ENCODE data around the gene OTOG.

Gene OTOG, protein sequence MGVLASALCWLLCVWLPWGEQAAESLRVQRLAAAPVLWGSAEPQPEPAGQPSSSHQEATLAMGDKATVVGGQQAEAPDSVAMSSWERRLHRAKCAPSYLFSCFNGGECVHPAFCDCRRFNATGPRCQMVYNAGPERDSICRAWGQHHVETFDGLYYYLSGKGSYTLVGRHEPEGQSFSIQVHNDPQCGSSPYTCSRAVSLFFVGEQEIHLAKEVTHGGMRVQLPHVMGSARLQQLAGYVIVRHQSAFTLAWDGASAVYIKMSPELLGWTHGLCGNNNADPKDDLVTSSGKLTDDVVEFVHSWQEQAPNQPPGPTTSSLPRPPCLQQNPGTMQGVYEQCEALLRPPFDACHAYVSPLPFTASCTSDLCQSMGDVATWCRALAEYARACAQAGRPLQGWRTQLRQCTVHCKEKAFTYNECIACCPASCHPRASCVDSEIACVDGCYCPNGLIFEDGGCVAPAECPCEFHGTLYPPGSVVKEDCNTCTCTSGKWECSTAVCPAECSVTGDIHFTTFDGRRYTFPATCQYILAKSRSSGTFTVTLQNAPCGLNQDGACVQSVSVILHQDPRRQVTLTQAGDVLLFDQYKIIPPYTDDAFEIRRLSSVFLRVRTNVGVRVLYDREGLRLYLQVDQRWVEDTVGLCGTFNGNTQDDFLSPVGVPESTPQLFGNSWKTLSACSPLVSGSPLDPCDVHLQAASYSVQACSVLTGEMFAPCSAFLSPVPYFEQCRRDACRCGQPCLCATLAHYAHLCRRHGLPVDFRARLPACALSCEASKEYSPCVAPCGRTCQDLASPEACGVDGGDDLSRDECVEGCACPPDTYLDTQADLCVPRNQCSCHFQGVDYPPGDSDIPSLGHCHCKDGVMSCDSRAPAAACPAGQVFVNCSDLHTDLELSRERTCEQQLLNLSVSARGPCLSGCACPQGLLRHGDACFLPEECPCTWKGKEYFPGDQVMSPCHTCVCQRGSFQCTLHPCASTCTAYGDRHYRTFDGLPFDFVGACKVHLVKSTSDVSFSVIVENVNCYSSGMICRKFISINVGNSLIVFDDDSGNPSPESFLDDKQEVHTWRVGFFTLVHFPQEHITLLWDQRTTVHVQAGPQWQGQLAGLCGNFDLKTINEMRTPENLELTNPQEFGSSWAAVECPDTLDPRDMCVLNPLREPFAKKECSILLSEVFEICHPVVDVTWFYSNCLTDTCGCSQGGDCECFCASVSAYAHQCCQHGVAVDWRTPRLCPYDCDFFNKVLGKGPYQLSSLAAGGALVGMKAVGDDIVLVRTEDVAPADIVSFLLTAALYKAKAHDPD (N-terminal part only)

DNA sequence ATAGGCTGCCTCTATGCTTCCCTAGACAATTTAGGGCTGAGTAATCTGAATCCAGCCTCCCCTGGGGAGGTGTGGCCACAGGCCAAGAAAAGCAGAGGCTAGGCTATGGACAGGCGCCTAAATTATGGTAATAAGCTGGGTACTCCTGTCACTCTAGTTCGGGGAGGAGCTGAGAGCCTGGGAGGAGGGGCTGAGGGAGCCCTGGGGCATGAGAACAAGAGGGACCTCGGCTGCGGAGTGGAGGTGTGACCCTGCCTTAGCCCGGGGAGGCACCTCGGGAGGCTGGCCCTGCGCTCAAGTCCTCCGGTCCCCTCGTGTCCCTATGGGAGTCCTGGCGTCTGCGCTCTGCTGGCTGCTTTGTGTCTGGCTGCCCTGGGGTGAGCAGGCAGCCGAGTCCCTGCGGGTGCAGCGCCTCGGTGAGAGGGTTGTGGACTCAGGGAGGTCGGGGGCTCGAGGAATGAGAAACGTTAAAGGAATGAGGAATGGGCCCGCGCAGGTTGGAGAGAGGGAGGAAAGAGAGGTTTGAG, at the start of gene OTOG:
OTOG (plus strand) TSS at position 209 of the 527 bp plus-strand sequence; CDS start at position 323, 114 bp downstream.
- DNase-seq (ENCODE audit: low read depth), result no peak

DNA sequence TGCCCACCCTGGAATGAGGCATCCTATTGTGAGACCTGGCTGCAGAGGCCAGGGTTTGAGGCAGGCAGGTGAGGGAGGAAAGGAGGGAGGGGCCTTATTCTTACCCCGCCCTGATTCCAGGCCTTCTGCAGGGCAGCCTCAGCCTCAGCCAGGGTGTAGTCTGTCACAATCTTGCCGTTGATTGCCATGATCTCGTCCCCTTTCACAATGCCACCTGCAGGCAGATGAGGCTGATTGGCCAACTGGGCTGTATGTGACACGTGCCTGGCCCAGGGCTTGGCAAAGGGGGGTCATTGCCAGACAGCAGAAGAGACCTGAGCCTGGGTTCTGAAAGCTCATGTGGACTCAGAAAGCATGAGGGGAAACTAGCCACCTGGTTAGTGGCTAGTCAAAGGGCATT, 49.0 kb upstream of the OTOG start:
- no peak for DNase-seq (ENCODE audit: low read depth)

DNA sequence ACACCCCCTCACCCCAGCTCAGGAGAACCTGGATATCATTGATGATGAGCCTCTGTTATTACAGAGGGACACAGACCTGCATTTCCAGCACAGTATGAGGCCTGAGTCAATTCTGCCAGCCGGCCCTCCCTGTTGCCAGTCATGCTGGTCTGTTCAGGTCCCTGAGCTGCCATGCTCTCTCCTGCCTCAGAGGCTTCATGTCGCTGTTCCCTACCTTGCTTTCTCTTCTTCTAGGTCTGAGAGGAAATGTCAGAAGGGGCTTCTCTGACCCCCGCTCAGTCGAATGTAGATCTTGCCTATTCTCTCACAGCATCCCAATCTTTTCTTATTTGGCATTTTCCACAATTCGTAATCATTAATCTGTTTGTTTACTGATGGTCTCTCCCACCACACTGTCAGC, 48.6 kb upstream of the OTOG start:
- DNase-seq (ENCODE audit: low read depth), result no peak

DNA sequence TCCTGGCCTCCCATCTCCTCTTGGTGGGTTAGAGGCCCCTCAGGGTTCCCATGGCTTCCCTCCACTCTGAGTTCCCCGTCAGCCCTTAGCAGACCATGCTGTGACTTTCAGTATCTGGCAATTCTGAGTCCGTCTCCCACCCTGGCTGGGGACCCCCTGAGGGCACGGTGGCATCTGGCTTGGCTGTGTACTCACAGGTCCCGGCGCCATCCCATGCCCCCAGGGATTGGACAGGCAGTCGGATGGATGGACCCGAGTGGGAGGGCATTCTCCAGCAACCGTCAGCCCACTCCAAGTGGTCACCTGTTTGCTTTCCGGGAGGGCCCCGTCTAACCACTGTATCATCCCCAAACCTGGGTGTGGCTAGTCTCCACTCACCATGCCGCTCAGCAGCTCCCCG, 46.4 kb upstream of the OTOG start:
- no peak for DNase-seq (ENCODE audit: low read depth)

DNA sequence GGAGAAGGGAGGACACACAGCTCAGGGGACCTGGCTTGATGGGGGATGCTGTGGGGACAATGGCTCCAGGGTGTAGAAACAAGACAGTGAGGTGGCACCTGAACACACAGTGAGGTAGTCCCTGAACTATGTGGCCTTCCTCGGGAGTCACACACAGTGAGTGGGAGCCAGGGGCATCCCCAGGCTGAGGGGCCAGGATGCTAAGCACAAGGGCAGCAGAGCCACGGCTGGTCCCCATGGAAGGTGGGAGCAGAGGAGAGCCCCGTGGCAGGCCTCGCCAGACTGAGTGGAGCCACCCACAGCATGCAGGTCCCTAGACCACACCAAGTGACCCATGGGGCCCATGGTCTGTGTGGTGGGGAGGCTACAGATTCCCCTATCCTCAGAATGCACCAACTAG, 44.4 kb upstream of the OTOG start:
- no peak for DNase-seq (ENCODE audit: low read depth)

DNA sequence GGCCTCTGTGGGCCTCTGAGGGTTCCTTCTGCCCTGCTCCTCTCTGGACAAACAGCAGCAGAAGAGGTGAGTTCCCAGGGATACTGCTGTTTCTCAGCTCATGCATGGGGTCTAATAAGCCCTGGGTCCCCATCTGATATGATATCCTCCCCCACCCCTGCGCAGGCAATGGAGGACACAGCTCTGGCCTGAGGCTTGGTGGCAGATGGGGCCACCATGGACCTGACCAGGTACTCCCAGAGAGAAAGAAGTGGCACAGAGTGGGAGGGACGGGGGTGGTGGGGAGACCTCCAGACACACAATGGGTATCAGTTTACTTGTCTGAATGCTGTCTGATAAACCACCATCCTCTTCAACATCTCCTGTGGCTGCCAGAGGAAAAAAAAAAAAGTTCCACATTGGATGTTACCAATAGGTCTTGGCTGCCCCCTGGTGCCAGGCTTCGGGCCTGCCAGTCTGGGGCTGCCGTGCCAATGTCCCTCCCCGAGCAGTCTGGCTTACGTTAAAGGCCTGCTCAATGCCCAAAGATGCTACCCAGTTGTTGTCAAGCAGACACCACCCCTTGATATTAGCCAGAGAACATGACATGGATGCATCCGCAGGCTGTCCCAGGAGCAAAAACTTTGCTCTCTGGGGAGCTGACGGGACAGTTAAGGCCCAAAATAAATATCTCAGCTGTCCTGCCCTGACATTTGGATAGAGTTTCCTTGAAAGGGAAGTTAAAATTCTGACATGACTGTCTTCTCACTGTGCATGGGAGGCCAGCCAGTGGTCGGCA, 42.5 kb upstream of the OTOG start:
- DNase-seq (ENCODE audit: low read depth), result peak; percentile 70

DNA sequence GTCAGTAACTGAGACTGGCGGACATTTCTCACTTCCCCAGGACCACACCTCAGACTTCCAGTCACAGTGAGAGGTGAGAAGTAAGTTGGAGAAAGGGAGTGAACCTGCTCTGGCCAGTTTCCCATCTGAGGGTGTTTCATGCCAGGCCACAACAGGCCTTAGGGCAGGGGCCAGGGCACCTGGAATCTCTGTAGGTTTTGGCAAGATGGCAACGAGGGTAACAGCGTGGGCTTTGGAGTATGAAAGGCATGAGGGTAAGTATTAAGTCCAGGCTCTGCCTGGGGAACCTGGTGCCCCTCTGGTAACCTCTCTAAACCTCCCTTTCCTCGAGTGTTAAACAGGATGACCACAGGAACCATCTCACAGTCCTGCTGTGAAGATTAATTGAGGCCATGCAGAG, 41.9 kb upstream of the OTOG start:
- DNase-seq (ENCODE audit: low read depth), result no peak

DNA sequence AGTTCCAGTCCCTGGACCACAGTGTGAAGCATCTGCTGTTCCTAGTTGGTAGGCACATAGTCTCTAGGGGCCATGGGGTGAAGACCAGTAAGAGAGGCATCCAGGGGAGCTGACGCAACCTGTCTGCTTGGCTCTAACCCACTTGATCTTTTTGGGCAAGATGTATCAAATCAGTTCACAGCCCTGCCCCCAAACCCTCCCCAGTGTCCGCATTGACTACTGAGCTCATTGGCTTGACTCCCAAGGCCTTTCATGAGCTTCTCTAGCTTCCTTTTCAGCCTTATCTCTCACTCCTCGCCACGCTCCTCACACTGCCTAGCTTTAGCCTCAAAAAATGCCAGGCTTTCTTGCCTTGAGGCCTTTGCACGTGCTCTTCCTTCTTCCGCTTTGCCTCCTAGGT, 40.7 kb upstream of the OTOG start:
- no peak for DNase-seq (ENCODE audit: low read depth)

DNA sequence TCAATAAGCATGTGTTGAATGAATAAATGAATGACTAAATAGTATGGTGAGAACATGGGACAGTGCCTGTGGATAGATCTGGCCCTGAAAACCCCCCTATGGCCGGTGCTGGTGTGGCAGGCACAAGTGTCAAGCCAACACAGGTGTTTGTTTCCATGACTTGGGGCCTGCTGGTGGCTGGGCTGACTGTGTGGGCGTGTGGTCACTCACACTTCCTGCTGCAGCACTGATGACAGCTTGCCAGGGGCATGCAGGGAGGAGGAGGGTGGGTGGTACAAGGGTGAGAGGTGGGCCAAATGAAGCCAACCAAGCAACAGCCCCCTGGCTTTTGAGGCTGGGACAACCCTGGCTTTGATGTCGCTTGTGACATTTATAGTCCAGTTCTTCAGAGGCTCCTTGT, 40.1 kb upstream of the OTOG start:
- DNase-seq (ENCODE audit: low read depth), result no peak

DNA sequence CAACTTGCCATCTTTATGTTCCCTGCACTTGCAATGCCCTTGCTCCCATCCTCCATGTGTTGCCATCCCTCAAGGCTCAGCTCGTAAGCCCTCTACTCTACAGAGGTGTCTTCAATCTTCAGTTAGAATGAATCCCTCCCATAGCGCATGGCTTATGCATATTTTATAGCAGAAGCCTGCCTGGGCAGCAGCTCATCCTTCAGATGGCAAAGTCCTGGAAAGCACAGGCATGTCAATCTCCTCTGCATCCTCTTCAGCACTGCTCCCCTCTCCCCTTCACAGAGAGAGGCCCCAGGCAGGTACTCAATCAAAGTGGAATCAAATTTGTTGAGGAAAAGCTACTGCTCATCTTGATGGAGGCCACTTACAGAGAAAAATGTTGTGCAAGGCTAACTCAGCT, 39.3 kb upstream of the OTOG start:
- no peak for DNase-seq (ENCODE audit: low read depth)

DNA sequence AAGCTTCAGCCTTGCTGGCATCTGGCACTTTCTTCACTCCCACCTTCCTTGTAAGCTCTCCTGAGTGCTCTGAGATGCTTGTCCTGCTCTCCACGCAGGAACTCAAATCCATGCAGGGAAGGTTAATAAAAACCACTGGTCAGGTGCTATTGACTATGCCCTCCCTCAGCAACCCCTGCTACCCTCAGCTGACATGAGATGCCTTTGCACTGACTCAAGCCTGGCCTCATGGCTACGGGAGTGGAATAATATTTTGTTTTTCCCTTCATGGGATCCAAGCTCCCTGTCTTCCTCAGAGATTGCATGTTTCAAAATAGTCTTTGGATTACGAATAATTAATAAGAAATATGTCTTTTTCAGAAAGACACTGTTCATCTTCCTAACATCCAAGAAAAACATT, 38.8 kb upstream of the OTOG start:
- DNase-seq (ENCODE audit: low read depth), result no peak

DNA sequence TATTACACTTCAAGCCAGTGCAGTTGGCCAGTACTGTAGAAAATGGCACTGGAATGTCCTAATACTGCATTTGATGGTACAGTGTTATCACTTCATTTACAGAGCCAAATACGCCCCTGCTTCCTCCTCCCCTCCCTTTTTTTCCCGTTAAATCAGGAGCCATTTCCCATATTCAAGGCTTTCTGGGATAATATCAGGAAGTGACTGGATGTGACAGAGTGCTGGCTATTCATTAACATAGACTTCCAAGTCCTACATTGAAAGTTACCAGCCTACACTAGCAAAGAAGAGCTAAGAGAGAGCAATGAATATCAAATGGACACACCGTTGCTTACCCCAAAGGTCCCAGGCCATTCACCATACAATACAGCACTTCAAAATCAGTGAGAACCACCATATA, 38.3 kb upstream of the OTOG start:
- no peak for DNase-seq (ENCODE audit: low read depth)

DNA sequence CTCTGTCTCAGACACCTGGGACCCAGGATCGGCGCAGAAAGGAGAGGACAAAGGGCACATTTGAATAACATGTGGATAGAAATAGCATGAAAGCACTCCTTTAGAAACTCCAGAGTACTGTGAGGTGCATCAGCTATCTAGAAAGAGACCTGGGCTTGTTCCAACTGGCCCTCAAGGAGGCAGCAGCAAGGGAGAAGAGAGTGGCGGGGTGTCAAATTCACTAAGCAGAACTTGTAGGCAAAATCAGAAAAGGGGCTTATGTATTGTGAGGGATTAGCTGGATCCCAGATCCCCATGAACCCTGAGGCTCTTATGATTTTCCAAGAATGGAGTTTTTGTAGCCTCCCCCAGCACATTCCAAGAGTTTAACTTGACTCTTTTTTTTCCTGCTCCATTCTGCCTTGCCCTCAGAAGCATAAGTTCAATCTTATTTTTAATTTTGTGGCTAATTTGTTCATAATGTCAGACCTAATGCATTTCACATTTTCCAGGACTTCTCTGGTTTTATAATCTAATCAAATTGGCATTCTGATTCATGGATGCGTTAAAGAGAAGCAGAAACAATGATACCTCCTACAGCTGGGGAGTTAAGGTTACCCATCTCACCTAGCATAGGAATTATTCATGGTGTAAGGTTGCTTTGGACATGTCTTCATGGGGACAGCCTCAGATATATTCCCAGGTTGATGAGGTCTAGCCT, 36.4 kb upstream of the OTOG start:
- no peak for DNase-seq (ENCODE audit: low read depth)

DNA sequence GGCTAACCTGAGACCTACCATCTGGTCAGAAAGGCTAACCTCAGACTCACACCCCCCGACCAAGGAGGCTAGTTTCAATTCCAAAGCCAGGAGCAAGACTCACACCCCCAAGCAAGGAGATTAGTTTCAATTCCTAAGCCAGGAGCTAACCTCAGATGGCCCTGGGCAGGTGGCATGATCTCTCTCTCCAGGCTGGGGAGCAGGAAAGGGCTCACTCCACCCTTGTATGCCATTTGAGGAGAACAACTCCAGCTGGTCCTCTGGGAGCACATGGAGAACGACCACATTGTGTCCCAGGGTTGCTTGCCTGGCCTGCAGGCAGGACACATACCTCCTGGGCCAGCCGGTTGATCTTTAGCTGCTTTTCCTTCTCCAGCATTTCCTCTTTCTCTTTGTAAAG, 35.5 kb upstream of the OTOG start:
- no peak for DNase-seq (ENCODE audit: low read depth)

DNA sequence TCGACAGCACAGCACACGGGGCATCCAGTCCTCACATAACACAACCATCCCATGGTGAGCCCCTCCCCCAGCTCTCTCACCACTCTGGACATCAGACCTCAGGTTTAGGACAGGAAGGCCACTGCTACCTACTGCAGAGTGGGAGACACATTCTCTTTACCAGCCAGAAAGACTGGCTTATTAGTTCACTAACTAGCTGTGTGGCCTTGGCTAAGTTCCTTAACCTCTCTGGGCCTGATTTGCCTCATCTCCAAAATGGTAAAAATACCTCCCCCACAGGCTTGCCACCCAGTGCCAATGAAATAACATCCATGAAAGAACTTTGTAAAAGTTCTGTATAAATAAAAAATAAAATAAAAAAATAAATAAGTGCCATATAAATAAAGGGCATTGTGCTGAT, 35.0 kb upstream of the OTOG start:
- no peak for DNase-seq (ENCODE audit: low read depth)

DNA sequence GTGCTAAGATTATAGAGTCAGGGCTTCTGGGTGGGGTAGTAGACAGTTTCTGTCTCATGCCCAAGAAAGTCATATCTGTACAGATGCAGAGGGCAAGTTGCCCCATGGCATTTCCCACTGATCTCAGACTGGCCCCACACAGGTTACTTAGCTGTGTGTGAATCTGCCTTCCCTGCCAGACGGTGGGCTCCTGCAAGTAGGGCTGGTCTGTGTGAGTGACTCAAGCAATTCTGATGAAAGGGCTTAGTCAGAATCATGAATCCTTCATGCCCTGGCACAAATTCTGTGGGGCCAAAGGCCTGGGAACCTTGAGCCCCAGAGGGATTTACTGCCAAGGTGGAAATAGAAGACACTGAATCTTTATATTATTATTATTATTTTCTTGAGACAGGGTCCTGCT, 33.2 kb upstream of the OTOG start:
- no peak for DNase-seq (ENCODE audit: low read depth)

DNA sequence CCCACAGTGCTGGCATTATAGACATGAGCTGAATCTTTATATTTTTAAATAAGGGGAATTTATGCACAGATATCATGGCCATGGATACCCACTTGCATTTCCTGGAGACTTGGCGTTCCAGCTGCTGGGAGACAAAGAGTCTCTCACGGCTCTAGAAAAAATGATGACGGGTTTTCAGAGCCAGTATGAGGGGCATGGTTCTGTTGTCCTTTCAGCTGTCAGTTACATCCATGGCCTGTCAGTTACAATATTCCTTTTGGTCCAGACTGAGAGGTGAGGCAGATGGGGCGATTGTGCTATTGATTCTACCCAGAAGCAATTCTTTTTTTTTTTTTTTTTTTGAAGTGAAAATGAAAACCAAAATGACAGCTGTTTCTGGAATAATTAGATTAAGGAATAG, 32.6 kb upstream of the OTOG start:
- DNase-seq (ENCODE audit: low read depth), result no peak

DNA sequence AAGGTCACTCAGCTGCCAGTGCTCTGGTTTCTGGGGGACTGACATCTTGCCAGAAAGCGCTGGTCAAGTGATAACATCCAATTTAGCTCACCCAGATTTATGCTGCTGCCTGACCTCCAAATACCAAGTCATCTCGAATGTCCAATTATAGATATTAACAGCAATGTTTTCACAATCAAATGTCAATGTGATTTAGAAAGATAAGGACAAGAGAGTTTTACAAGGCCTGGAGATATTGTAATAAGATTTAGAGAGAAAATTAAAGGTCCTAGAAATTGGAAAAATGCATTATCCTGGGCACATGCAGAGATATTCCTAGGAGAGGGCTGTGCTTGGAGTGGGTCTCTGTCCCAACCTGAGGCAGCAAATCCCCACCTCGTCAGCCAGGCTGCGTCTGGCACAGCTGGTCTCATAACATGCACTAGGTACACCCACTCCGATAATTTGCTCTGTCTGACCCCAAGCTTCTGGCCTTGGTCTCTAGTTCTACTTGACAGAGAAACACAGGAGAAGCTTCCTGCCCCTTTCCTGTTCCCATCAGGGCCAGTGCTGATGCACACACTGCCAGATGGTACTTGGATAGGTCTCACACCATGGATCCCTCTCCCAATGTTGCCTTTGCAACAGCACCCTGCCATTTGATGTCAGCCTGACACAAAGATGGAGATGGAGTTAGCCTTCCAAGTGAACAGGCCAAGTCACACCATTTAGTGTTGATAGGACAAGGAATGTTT, 31.4 kb upstream of the OTOG start:
- DNase-seq (ENCODE audit: low read depth), result no peak

DNA sequence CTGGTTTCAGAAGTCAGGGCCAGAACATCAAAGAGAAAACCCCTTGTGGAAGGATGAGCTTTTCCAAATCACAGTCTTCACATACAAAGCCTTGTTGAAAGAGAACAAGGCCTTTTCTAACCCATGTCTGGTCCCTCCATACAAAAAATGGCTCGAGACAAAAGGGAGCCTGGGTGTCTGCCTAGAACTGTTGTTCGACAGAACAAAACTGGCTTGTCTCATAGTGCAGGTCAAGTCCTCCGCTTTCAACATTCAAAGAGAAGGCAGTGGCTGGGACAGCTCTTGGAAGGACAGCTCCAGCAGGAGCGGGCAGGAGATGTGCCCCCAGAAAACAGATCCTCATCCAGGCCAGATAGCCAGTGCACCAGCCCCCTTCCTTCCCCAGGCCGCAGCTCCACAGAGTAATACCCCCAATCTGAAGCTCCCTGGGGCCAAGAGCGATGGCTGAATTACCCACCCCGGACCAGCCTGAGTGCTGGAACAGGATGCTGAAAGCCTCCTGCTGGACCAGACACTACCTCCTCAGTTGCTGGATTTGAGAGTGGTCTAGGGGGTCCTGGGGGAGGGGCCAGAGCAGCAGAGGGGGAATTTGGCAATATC, 30.4 kb upstream of the OTOG start:
- no peak for DNase-seq (ENCODE audit: low read depth)

DNA sequence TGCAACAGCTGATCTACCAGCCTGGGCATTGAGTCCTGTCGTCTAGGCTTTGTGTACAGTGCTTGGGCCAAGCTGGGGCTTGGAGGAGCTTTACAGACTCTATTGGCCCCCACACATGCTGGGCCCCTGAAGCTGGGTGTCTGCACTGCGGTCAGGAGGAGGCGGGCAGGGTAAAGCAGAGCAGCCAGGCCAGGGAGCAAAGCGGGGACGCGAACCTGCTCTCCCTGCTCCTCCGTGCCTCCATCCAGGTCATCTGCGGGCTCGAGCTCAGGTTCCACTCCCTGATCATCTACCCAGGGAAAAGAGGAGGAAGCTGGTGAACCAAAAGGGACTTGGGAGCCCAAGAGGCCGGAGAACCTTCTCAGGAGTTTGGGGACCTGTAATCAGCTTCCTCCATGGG, 29.9 kb upstream of the OTOG start:
- DNase-seq (ENCODE audit: low read depth), result no peak

All from activated T-cell treated with anti-CD3 and anti-CD28 coated beads for 48 hours (primary cell).